Pancreas (tissue), 10 donors: Measurements from ENCODE around the gene CGN. TPM values are rescaled to one million over a fixed set of nuclear protein-coding genes. Genes with fewer than 3 reads are reported as not detected.

Experiments
- ATAC-seq, 4 donors: fragments of 200-7000 bp; cut with Tn5 transposase; one replicate each; pipeline versions ENCODE4 v1.8.0 to v1.9.1; 2020; ENCODE audit warnings: mild to moderate bottlenecking in 4 of 4, moderate library complexity in 4 of 4
- DNase-seq, 6 donors: peaks; one replicate each; pipeline ENCODE4 v3.0.0-alpha.2; 2020
- FAIRE-seq: peaks from 2 replicates; lab custom pipeline; 2012; peaks lifted over from hg19 to GRCh38; lab: Jason Lieb, UNC
- H3K27ac ChIP-seq, 4 donors: fragments of 200-600 bp; sonication (generic); 1 replicate in 3 of 4; 2 replicates in 1 of 4; pipeline versions ENCODE4 v1.5.0 to v1.8.0; 2020
- H3K27me3 ChIP-seq, 4 donors: fragments of 200-600 bp; one replicate each; pipeline ENCODE4 v1.8.0; 2021
- H3K36me3 ChIP-seq, 3 donors: fragments of 200-600 bp; sonication (generic) in 1 of 3; one replicate each; pipeline versions ENCODE4 v1.5.0 to v1.8.0; 2020 to 2021
- H3K4me1 ChIP-seq, 3 donors: fragments of 200-600 bp; one replicate each; pipeline ENCODE4 v1.8.0; 2021
- H3K4me3 ChIP-seq, 4 donors: fragments of 200-600 bp; sonication (generic) in 2 of 4; one replicate each; pipeline versions ENCODE4 v1.5.0 to v1.8.0; 2020 to 2021
- H3K9me3 ChIP-seq, 4 donors: fragments of 200-600 bp; one replicate each; pipeline ENCODE4 v1.8.0; 2021
- CTCF ChIP-seq, 4 donors: fragments of 200-600 bp; sonication (generic) in 3 of 4; IDR thresholded peaks; one replicate each; pipeline versions ENCODE4 v1.5.0 to v1.8.0; 2021; ENCODE audit warnings: antibody characterized with exemption in 4 of 4
- WGBS, 2 donors: extraction: QIAGEN DNeasy Blood & Tissue Kit; methylation state at CpG; one replicate each; pipeline ENCODE4 v1.1.7; 2013; 5-methylcytosine and 5-hydroxymethylcytosine counted together
- intact Hi-C, 3 donors: fragments of 100-400 bp; cut with DNase I; formaldehyde crosslinking; loops; one replicate each; pipeline versions ENCODE4 v1.11.1 to v1.14.2; 2022
- polyA plus RNA-seq, 2 donors: library from polyadenylated mRNA; stranded (reverse); fragments of 200-250 nt; gene quantifications; one replicate each; pipeline ENCODE4 v1.2.3, GENCODE V29; 2013
- total RNA-seq, 6 donors: library from RNA; stranded (reverse); fragmentation: NEBNext Ultra II Directional in 4 of 6; extraction: Animal tissue kit (Norgen Biotek cat#: 25700) in 4 of 6; gene quantifications; one replicate each; pipeline versions ENCODE4 v1.2.1 to v1.2.4, GENCODE V29; 2021 to 2023
- donor health status: healthy with polysubstance abuse.
- donor health status: DM: no; HTN: no; CAD: no; lungs with moderate emphysema.
- donor health status: DM: no; HTN: no; CAD: no.
- donor health status: control.
- donor health status: control.
- donor health status: Bipolar disorder and iron deficiency.
- donor health status: DM: yes; HTN: yes; CAD: no.
- donor health status: DM: no; HTN: no; CAD: no.
- donor health status: DM: no; HTN: no; CAD: no.
- donor health status: DM: yes; HTN: yes; CAD: no.

The CGN gene
- total and polyA plus RNA-seq, 8 donors, result 26.9 to 63.2 (median 40.3) TPM

- H3K36me3 ChIP-seq, result peaks cover 0 to 87% (median 41%) of the 10 kb centered on the region in 3 donors
- WGBS, 2 donors, result 88 to 96% methylated on average over 11 of the region's 11 CpGs
- DNase-seq (peak in 1 of 6 donors; percentile 4), FAIRE-seq (no peak), ATAC-seq (no peak)
- H3K9me3 ChIP-seq, result no peaks in the 10 kb centered on the region
- no peak overlapping the region for H3K27ac ChIP-seq
- intact Hi-C loops, result no loop called here
- no peaks in the 10 kb centered on the region for H3K4me1 ChIP-seq
- no peak for TF ChIP-seq CTCF (IDR thresholded peaks at IDR 0.05)
- H3K4me3 ChIP-seq, result no peak overlapping the region
- no peaks in the 10 kb centered on the region for H3K27me3 ChIP-seq
Measured at GRCh38 chr1:151529211-151529702, 18.1 kb downstream of the CGN start.

- 94 to 97% methylated on average over 18 of the region's 18 CpGs for WGBS, 2 donors
- FAIRE-seq (no peak), ATAC-seq (no peak), DNase-seq (peak in 2 of 6 donors; percentile 15 to 18)
- H3K4me1 ChIP-seq, result no peaks in the 10 kb centered on the region
- intact Hi-C loops, result loop anchor here in 1 of 3 donors (10.0 kb wide), 1 partner anchor 85 kb away; no protein-coding TSS in a partner anchor
- TF ChIP-seq CTCF (IDR thresholded peaks at IDR 0.05), result no peak
- no peaks in the 10 kb centered on the region for H3K27me3 ChIP-seq
- H3K27ac ChIP-seq, result no peak overlapping the region
- H3K4me3 ChIP-seq, result no peak overlapping the region
- H3K36me3 ChIP-seq, result peaks cover 0 to 87% (median 38%) of the 10 kb centered on the region in 3 donors
- H3K9me3 ChIP-seq, result no peaks in the 10 kb centered on the region
Measured at GRCh38 chr1:151529781-151530180, 18.6 kb downstream of the CGN start.

GRCh38 chr1:151530461-151530860 is 19.3 kb downstream of the CGN start:
- intact Hi-C loops, result loop anchor here in 1 of 3 donors (10.0 kb wide), 1 partner anchor 86 kb away; no protein-coding TSS in a partner anchor
- H3K27me3 ChIP-seq, result no peaks in the 10 kb centered on the region
- H3K9me3 ChIP-seq, result no peaks in the 10 kb centered on the region
- no peak for FAIRE-seq
- no peak overlapping the region for H3K27ac ChIP-seq
- 89 to 94% methylated on average over 10 to 11 of the region's 11 CpGs for WGBS, 2 donors
- TF ChIP-seq CTCF (IDR thresholded peaks at IDR 0.05), result no peak
- no peak for ATAC-seq
- H3K4me1 ChIP-seq, result no peaks in the 10 kb centered on the region
- H3K36me3 ChIP-seq, result peaks cover 0 to 87% (median 36%) of the 10 kb centered on the region in 3 donors
- no peak overlapping the region for H3K4me3 ChIP-seq
- peak in 1 of 6 donors; percentile 22 for DNase-seq

GRCh38 chr1:151533870-151534269 is 22.7 kb downstream of the CGN start:
- no peak overlapping the region for H3K4me3 ChIP-seq
- no peaks in the 10 kb centered on the region for H3K4me1 ChIP-seq
- FAIRE-seq (no peak), DNase-seq (no peak), ATAC-seq (no peak)
- intact Hi-C loops, result loop anchor here in 1 of 3 donors (10.0 kb wide), 1 partner anchor 89 kb away; no protein-coding TSS in a partner anchor
- H3K36me3 ChIP-seq, result peaks cover 0 to 95% (median 35%) of the 10 kb centered on the region in 3 donors
- no peak overlapping the region for H3K27ac ChIP-seq
- H3K9me3 ChIP-seq, result no peaks in the 10 kb centered on the region
- TF ChIP-seq CTCF (IDR thresholded peaks at IDR 0.05), result no peak
- H3K27me3 ChIP-seq, result no peaks in the 10 kb centered on the region
- 88 to 91% methylated on average over 10 of the region's 10 CpGs for WGBS, 2 donors

- intact Hi-C loops, result loop anchor here in 1 of 3 donors (10.0 kb wide), 1 partner anchor 90 kb away; no protein-coding TSS in a partner anchor
- Histone ChIP-seq H3K36me3 (peaks cover 0 to 86% (median 26%) of the 10 kb centered on the region in 3 donors), H3K9me3 (no peaks in the 10 kb centered on the region), H3K27ac (no peak overlapping the region), H3K4me3 (no peak overlapping the region), H3K27me3 (no peaks in the 10 kb centered on the region), H3K4me1 (peaks cover 0 to 4% (median 0%) of the 10 kb centered on the region in 3 donors)
- DNase-seq (peak; percentile 47 to 91 (median 76)), ATAC-seq (peak; percentile 35 to 72 (median 64)), FAIRE-seq (no peak)
- TF ChIP-seq CTCF (IDR thresholded peaks at IDR 0.05), result peak; percentile 76 to 86 (median 81)
- WGBS, 2 donors, result 67 to 70% methylated on average over 12 of the region's 12 CpGs
Measured at GRCh38 chr1:151534662-151535278, 23.6 kb downstream of the CGN start.
